ENCODE measurements around the gene MAP1LC3B.

MAP1LC3B gene

GRCh38 chr16:87343753-87344050 is 48.4 kb upstream of the MAP1LC3B start:
- no peaks in the 10 kb centered on the region for H3K4me1 ChIP-seq (ENCODE audit: low read length)
- H3K79me2 ChIP-seq (ENCODE audit: low read length): no peaks in the 10 kb centered on the region

GRCh38 chr16:87344165-87344930 is 47.8 kb upstream of the MAP1LC3B start:
- Histone ChIP-seq H3K79me2 (ENCODE audit: low read length) (no peaks in the 10 kb centered on the region), H3K4me3 (ENCODE audit: low read length) (no peak overlapping the region), H3K27ac (ENCODE audit: low read length) (no peak overlapping the region), H3K27me3 (replicated peaks; ENCODE audit: insufficient read depth, low read length) (no peaks in the 10 kb centered on the region), H3K9me3 (replicated peaks; ENCODE audit: insufficient read depth, low read length) (no peaks in the 10 kb centered on the region), H4K20me1 (ENCODE audit: insufficient read depth, low read length) (no peaks in the 10 kb centered on the region), H3K9me2 (replicated peaks; ENCODE audit: insufficient read depth, low read length) (no peaks in the 10 kb centered on the region), H3K9ac (ENCODE audit: low read length) (no peak overlapping the region), H3K36me3 (replicated peaks; ENCODE audit: insufficient read depth, low read length) (no peaks in the 10 kb centered on the region), H3F3A (ENCODE audit: insufficient read depth, low read length) (no peaks in the 10 kb centered on the region), H3K4me1 (ENCODE audit: low read length) (no peaks in the 10 kb centered on the region), H3K4me2 (ENCODE audit: low read depth, low read length) (no peak overlapping the region), H2AFZ (ENCODE audit: low read length) (no peak overlapping the region)
- no peak for DNase-seq
- no peak for TF ChIP-seq CTCF (IDR thresholded peaks at IDR 0.05; ENCODE audit: low read length)
- no peak for TF ChIP-seq EZH2 (optimal IDR thresholded peaks at IDR 0.05; ENCODE audit: low read depth, low read length)
- no peak for TF ChIP-seq EZH2phosphoT487 (IDR thresholded peaks at IDR 0.05; ENCODE audit: low read length)

More at GRCh38 chr16:87343753-87344050, 48.4 kb upstream of the MAP1LC3B start:
- H2AFZ ChIP-seq (ENCODE audit: low read length): no peak overlapping the region
- no peak for TF ChIP-seq EZH2 (optimal IDR thresholded peaks at IDR 0.05; ENCODE audit: low read depth, low read length)
- TF ChIP-seq EZH2phosphoT487 (IDR thresholded peaks at IDR 0.05; ENCODE audit: low read length): no peak
- no peak for TF ChIP-seq CTCF (IDR thresholded peaks at IDR 0.05; ENCODE audit: low read length)
- H3K4me2 ChIP-seq (ENCODE audit: low read depth, low read length): no peak overlapping the region
- H3K9ac ChIP-seq (ENCODE audit: low read length): no peak overlapping the region
- no peaks in the 10 kb centered on the region for H3K9me3 ChIP-seq (replicated peaks; ENCODE audit: insufficient read depth, low read length)
- H3K27ac ChIP-seq (ENCODE audit: low read length): no peak overlapping the region
- no peaks in the 10 kb centered on the region for H4K20me1 ChIP-seq (ENCODE audit: insufficient read depth, low read length)
- DNase-seq: no peak
- no peaks in the 10 kb centered on the region for H3K27me3 ChIP-seq (replicated peaks; ENCODE audit: insufficient read depth, low read length)
- no peak overlapping the region for H3K4me3 ChIP-seq (ENCODE audit: low read length)
- no peaks in the 10 kb centered on the region for H3F3A ChIP-seq (ENCODE audit: insufficient read depth, low read length)
- H3K36me3 ChIP-seq (replicated peaks; ENCODE audit: insufficient read depth, low read length): no peaks in the 10 kb centered on the region
- no peaks in the 10 kb centered on the region for H3K9me2 ChIP-seq (replicated peaks; ENCODE audit: insufficient read depth, low read length)

- H2AFZ ChIP-seq (ENCODE audit: low read length): no peak overlapping the region
- H3K4me3 ChIP-seq (ENCODE audit: low read length): no peak overlapping the region
- H3K27me3 ChIP-seq (replicated peaks; ENCODE audit: insufficient read depth, low read length): no peaks in the 10 kb centered on the region
- H3K9ac ChIP-seq (ENCODE audit: low read length): no peak overlapping the region
- H3K9me3 ChIP-seq (replicated peaks; ENCODE audit: insufficient read depth, low read length): no peaks in the 10 kb centered on the region
- no peak overlapping the region for H3K27ac ChIP-seq (ENCODE audit: low read length)
- no peaks in the 10 kb centered on the region for H3K9me2 ChIP-seq (replicated peaks; ENCODE audit: insufficient read depth, low read length)
- DNase-seq: no peak
- H3F3A ChIP-seq (ENCODE audit: insufficient read depth, low read length): no peaks in the 10 kb centered on the region
- no peaks in the 10 kb centered on the region for H3K79me2 ChIP-seq (ENCODE audit: low read length)
- H4K20me1 ChIP-seq (ENCODE audit: insufficient read depth, low read length): no peaks in the 10 kb centered on the region
- no peak overlapping the region for H3K4me2 ChIP-seq (ENCODE audit: low read depth, low read length)
- TF ChIP-seq EZH2 (optimal IDR thresholded peaks at IDR 0.05; ENCODE audit: low read depth, low read length): no peak
- TF ChIP-seq CTCF (IDR thresholded peaks at IDR 0.05; ENCODE audit: low read length): no peak
- TF ChIP-seq EZH2phosphoT487 (IDR thresholded peaks at IDR 0.05; ENCODE audit: low read length): no peak
- no peaks in the 10 kb centered on the region for H3K36me3 ChIP-seq (replicated peaks; ENCODE audit: insufficient read depth, low read length)
- no peaks in the 10 kb centered on the region for H3K4me1 ChIP-seq (ENCODE audit: low read length)
Measured at GRCh38 chr16:87344931-87345631, 47.1 kb upstream of the MAP1LC3B start.

Measured in MM.1S (cell line).